Thyroid gland (tissue), 4 donors: ENCODE results near the gene GBP3. TPM values are rescaled to one million over a fixed set of nuclear protein-coding genes. Genes with fewer than 3 reads are reported as not detected.
"Not testable (repeated sequence)": the region's sequence is repeated elsewhere in the genome, so short reads cannot be mapped to it uniquely, and the experiment has no call there.

Source experiments
- DNase-seq, 2 donors: peaks; one replicate each; pipeline ENCODE4 v3.0.0-alpha.2; 2019
- H3K27ac ChIP-seq, 3 donors: fragments of 200-600 bp; sonication (generic); 1 replicate in 2 of 3; 2 replicates in 1 of 3; pipeline ENCODE4 v1.5.1; 2016 to 2019; ENCODE audit warnings: mild to moderate bottlenecking in 1 of 3, moderate library complexity in 1 of 3
- H3K27me3 ChIP-seq: fragments of 200-600 bp; sonication (generic); one replicate; pipeline ENCODE4 v1.5.1; 2019
- H3K36me3 ChIP-seq, 2 donors: fragments of 200-600 bp; sonication (generic); one replicate each; pipeline ENCODE4 v1.5.1; 2016 to 2019
- H3K4me1 ChIP-seq, 2 donors: fragments of 200-600 bp; sonication (generic); one replicate each; pipeline ENCODE4 v1.5.1; 2017 to 2019
- H3K4me3 ChIP-seq, 3 donors: fragments of 200-600 bp; sonication (generic); replicated peaks in 1 of 3; 1 replicate in 2 of 3; 2 replicates in 1 of 3; pipeline ENCODE4 v1.5.1; 2016; ENCODE audit warnings: mild to moderate bottlenecking in 1 of 3
- H3K9me3 ChIP-seq: fragments of 200-600 bp; sonication (generic); one replicate; pipeline ENCODE4 v1.5.1; 2017
- POLR2A ChIP-seq, 2 donors: fragments of 450-650 bp; IDR thresholded peaks; one replicate each; pipeline ENCODE4 v1.6.1; 2017; ENCODE audit warnings: antibody characterized with exemption in 2 of 2, mild to moderate bottlenecking in 2 of 2, moderate library complexity in 1 of 2
- WGBS, 2 donors: methylation state at CpG; one replicate each; pipeline ENCODE4 v1.1.5; 2017; 5-methylcytosine and 5-hydroxymethylcytosine counted together
- intact Hi-C: fragments of 100-400 bp; cut with DNase I; formaldehyde crosslinking; loops from one replicate; pipeline ENCODE4 v1.15.1; 2023
- total RNA-seq, 4 donors: library from RNA; depleted of rRNA; stranded (reverse); fragments of >200 nt; gene quantifications; one replicate each; pipeline ENCODE4 v1.2.3, GENCODE V29; 2016
- TF ChIP-seq, protein P1 (sequence below), 6 experiments: fragments of 200-600 bp in 3 of 6; fragments of 450-650 bp in 3 of 6; sonication (generic) in 3 of 6; IDR thresholded peaks; one replicate each; pipeline ENCODE4 v1.5.1; 2016 to 2019; ENCODE audit warnings: antibody characterized with exemption in 6 of 6, mild to moderate bottlenecking in 2 of 6, inconsistent platforms in 1 of 6, moderate library complexity in 1 of 6

Gene GBP3
- total RNA-seq, 4 donors from 2014 or later = 16.0 to 32.6 (median 21.2) TPM

DNA sequence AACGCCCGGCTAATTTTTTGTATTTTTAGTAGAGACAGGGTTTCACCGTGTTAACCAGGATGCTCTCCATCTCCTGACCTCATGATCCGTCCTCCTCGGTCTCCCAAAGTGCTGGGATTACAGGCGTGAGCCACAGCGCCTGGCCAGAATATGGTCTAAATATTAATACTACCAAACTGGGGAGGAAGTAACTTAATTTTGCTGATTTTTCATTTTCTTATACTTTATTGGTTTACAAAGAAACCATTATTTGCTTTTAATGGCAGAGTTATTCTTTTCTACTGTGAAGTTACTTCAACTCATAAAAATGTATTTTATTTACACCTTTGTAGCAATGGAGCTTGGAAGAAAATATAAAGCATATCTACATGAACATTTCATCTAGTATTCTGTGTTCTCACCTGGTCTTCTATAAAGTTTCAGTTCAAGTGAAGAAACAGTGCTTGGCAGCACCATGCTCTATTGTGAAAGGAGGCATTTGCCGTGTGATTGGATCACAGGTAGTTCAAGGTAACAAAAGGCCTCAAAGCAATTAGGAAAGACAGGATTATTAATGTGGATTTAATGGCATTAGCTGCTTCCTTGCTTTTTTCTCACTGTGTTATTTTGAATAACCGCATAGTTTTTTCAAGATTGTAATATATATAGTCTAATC lies 28.8 kb upstream of the GBP3 start:
- intact Hi-C loops = no loop called here
- Histone ChIP-seq H3K9me3 (no peaks in the 10 kb centered on the region), H3K27me3 (no peaks in the 10 kb centered on the region), H3K36me3 (peaks cover 8 to 9% of the 10 kb centered on the region in 2 donors), H3K4me3 (no peak overlapping the region), H3K4me1 (peaks cover 9 to 17% of the 10 kb centered on the region in 2 donors), H3K27ac (no peak overlapping the region)
- DNase-seq = no peak
- 97 to 98% methylated on average over 9 of the region's 9 CpGs for WGBS, 2 donors
- TF ChIP-seq, protein P1, sequence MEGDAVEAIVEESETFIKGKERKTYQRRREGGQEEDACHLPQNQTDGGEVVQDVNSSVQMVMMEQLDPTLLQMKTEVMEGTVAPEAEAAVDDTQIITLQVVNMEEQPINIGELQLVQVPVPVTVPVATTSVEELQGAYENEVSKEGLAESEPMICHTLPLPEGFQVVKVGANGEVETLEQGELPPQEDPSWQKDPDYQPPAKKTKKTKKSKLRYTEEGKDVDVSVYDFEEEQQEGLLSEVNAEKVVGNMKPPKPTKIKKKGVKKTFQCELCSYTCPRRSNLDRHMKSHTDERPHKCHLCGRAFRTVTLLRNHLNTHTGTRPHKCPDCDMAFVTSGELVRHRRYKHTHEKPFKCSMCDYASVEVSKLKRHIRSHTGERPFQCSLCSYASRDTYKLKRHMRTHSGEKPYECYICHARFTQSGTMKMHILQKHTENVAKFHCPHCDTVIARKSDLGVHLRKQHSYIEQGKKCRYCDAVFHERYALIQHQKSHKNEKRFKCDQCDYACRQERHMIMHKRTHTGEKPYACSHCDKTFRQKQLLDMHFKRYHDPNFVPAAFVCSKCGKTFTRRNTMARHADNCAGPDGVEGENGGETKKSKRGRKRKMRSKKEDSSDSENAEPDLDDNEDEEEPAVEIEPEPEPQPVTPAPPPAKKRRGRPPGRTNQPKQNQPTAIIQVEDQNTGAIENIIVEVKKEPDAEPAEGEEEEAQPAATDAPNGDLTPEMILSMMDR (IDR thresholded peaks at IDR 0.05) = no peak
- TF ChIP-seq POLR2A (IDR thresholded peaks at IDR 0.05) = no peak

DNA sequence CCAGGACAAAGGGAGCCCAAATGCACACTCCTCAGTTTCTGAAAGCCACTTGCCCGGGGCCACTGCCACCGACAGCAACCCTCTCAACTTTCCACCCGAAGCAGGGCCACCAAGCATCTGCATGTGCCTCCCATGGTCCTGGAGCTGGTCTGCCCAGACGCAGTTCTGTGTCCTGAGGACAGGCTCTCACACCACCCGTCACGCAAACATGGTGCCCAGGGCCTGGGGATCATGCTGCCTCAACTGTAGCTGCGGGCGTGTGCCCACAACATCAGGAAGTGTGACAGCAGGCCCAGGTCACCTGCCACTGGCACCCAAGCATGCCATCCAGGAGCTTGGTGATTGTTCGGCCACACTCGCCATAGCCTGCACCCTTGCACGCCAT lies 28.0 kb upstream of the GBP3 start:
- TF ChIP-seq, protein P1 (IDR thresholded peaks at IDR 0.05) = no peak
- TF ChIP-seq POLR2A (IDR thresholded peaks at IDR 0.05) = no peak
- Histone ChIP-seq H3K27me3 (no peaks in the 10 kb centered on the region), H3K9me3 (no peaks in the 10 kb centered on the region), H3K4me1 (peaks cover 9 to 17% of the 10 kb centered on the region in 2 donors), H3K36me3 (peaks cover 4 to 6% of the 10 kb centered on the region in 2 donors), H3K4me3 (no peak overlapping the region), H3K27ac (peak overlapping the region; percentile 74 to 81 (median 75))
- no peak for DNase-seq
- intact Hi-C loops = no loop called here
- WGBS, 2 donors = 86 to 100% methylated on average over 4 to 6 of the region's 11 CpGs

DNA sequence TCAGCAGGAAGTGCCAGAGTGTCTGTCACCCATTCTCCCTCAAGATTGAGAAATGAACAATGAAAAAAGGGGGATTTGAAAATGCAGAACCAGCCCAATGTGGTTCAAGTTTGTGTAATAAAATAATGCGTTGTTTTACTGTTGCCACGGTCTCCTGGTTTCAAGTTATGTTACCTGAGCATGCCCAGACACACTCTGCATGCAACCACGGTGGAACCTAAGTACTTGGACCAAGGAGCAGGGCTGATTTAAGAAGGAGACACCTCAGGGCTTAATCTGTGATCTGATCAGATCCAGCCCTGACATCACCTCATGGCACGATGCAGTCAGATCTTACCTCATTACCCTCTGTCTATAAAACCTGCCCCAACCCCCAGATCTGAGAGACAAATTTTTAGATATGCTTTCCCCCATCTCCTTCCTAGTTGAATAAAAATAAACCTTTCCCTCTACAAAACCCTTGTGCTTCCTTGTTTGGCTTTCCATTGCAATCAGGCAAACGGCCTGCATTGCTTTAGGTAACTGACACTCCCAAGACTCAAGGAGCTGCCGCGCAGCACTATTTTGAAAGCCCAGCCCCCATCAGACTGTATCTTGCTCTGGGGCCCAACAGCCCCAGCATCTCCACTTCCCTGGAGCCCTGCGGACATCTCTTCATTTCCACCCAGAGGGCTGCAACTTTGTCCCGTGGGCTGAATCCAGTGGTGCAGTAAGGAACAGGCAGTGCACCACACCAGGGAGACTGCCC lies 27.4 kb upstream of the GBP3 start:
- WGBS, 2 donors = 37 to 39% methylated on average over 9 of the region's 9 CpGs
- peak overlapping the region; percentile 74 to 81 (median 75) for H3K27ac ChIP-seq
- H3K36me3 ChIP-seq, H3K4me3 ChIP-seq, H3K9me3 ChIP-seq, H3K27me3 ChIP-seq, intact Hi-C loops: not testable (repeated sequence)
- DNase-seq = peak; percentile 55 to 73
- peaks cover 9 to 17% of the 10 kb centered on the region in 2 donors for H3K4me1 ChIP-seq

DNA sequence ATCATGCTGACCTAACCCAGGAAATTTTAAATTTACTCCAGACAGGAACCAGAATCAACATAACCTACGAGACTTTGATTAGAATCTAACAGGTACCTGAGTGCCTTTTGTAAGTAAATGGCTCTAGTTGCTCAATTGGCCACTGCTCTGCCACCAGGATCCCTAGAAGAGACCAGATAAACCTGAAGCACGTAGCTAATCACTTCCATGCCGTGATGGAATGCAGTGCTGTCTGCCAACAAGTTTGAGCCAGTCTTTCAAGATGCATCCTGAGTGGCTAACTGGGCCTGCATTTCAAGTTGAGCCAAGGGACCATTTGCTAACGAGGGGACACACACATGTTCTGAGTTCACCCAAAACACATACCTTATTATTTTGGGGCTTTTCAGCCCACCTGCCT lies 26.5 kb upstream of the GBP3 start:
- Histone ChIP-seq H3K4me1 (peaks cover 9 to 17% of the 10 kb centered on the region in 2 donors), H3K27ac (peak overlapping the region; percentile 71 to 81 (median 74))
- WGBS, 2 donors = 36 to 42% methylated on average over 2 of the region's 4 CpGs
- H3K36me3 ChIP-seq, intact Hi-C loops, H3K27me3 ChIP-seq, H3K4me3 ChIP-seq, H3K9me3 ChIP-seq: not testable (repeated sequence)
- DNase-seq = peak; percentile 22 to 34

DNA sequence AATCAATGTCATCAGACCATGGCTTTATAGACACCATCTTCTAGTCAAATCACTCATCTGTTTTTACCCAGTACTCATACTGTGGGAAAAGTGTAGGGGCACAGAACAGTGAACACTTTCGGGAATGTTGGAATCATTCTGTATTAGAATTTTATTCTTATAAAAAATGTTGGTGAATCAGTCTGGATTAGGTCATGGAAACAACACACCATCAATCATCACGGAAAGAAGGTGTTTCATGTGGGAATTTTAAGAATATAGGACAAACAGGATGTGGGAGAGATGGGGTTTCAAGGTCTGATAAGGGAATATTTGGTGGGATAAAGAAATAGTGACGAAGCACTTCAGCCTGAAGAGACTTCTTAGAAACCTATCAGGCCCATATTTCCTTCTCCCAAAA lies 25.1 kb upstream of the GBP3 start:
- intact Hi-C loops = no loop called here
- 86 to 91% methylated on average over 3 of the region's 3 CpGs for WGBS, 2 donors

DNA sequence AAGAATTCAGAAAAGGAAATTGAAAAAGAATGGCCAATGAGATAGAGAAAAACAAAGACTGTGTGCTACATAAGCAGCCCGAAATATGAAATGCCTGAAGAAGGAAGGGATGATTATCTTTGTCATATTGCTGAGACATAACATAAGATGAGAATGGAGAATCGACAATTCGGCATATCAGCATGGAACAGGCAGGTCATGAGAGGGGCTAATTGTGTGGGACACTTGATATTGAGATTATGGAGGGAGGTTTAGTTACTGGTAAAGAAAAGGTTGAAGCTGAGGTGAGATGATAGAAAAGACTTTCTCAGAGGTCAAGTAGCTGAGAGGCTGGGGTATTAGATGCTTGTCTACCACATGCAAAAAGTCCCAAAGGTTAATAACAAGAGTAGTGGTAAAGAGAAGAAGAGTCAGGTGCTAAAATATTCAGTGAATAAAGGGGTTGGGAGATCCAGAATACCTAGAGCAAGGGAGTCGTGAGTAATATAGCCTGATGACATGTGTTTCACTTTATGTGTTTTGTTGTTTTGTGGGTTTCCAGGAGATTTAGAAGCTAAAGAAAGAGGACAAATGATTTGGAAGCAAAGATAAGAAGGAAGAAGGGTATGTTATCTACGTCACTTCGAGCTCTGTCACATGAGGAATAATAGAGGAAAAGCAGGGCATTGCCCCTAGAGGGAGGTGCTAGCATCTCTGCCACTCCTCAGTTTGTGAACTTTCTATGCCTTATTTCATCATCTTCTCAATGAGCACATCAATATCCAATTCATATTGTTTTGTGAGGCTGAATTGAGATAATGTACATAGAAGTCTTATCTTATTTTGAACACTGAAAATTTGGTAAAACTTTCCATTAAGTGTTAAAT lies 23.9 kb upstream of the GBP3 start:
- DNase-seq = not testable (repeated sequence)

More for the DNA sequence above, 25.1 kb upstream of the GBP3 start:
- peaks cover 0 to 3% of the 10 kb centered on the region in 2 donors for H3K36me3 ChIP-seq
- no peak overlapping the region for H3K27ac ChIP-seq
- H3K9me3 ChIP-seq = no peaks in the 10 kb centered on the region
- no peak for TF ChIP-seq POLR2A (IDR thresholded peaks at IDR 0.05)
- no peaks in the 10 kb centered on the region for H3K27me3 ChIP-seq
- H3K4me1 ChIP-seq = peaks cover 9 to 17% of the 10 kb centered on the region in 2 donors
- no peak for DNase-seq
- H3K4me3 ChIP-seq = no peak overlapping the region

More for the DNA sequence above, 23.9 kb upstream of the GBP3 start:
- H3K27me3 ChIP-seq, H3K36me3 ChIP-seq, H3K27ac ChIP-seq, intact Hi-C loops, H3K4me3 ChIP-seq, H3K9me3 ChIP-seq: not testable (repeated sequence)
- 88 to 89% methylated on average over 6 of the region's 6 CpGs for WGBS, 2 donors
- peaks cover 9 to 17% of the 10 kb centered on the region in 2 donors for H3K4me1 ChIP-seq
